GM12878 (cell line): ENCODE results near the gene SLC22A7. TPM values are rescaled to one million over a fixed set of nuclear protein-coding genes. Genes with fewer than 3 reads are reported as not detected.

Experiments
- ATAC-seq: fragments of 200-7000 bp; cut with Tn5 transposase; 3 replicates; pipeline ENCODE4 v1.9.1; 2020; ENCODE audit warnings: mild to moderate bottlenecking, moderate library complexity
- BruUV-seq: library from RNA; stranded (reverse); fragments of 400-500 nt; replicated peaks from 2 replicates; lab custom pipeline; 2021; lab: Mats Ljungman, UMichigan
- CTCF ChIA-PET: fragments of 300-600 bp; sonication (Branson Sonifier 250); formaldehyde crosslinking; extraction: SDS; loops from one replicate; lab custom pipeline; 2021; ENCODE audit warnings: inconsistent platforms; lab: Yijun Ruan, JAX
- POLR2A ChIA-PET: fragments of 350-600 bp; formaldehyde crosslinking; extraction: SDS; loops from one replicate; lab custom pipeline; 2021; ENCODE audit warnings: inconsistent platforms; lab: Charles Lee
- RAD21 ChIA-PET: fragments of 300-600 bp; sonication (Branson Sonifier 250); formaldehyde crosslinking; loops from one replicate; lab custom pipeline; 2023; ENCODE audit warnings: antibody characterized with exemption; ENCODE audit not compliant: unreplicated experiment; lab: Charles Lee
- SMC1A ChIA-PET: fragments of 300-600 bp; sonication (Branson Sonifier 250); formaldehyde crosslinking; loops from one replicate; lab custom pipeline; 2023; ENCODE audit not compliant: unreplicated experiment, uncharacterized antibody; lab: Charles Lee
- DNase-seq: peaks from one replicate; pipeline ENCODE4 v3.0.0-alpha.2; 2011; ENCODE audit warnings: low read depth, low spot score
- FAIRE-seq: peaks from 3 replicates; lab custom pipeline; 2011; peaks lifted over from hg19 to GRCh38; lab: Jason Lieb, UNC
- H2AFZ ChIP-seq: 2 replicates; pipeline ENCODE4 v1.6.0; 2011; ENCODE audit warnings: low read depth, low read length, control low read depth; ENCODE audit not compliant: control insufficient read depth
- H3K27ac ChIP-seq: 2 replicates; pipeline ENCODE4 v1.5.1; 2011; ENCODE audit warnings: control low read depth; ENCODE audit not compliant: control insufficient read depth, insufficient read depth
- H3K27me3 ChIP-seq, 2 experiments: replicated peaks in 1 of 2; 2 replicates each; pipeline versions ENCODE4 v1.6.0 to v1.6.1; 2011; ENCODE audit warnings: low read length in 1 of 2; ENCODE audit not compliant: control insufficient read depth in 2 of 2, insufficient read depth in 2 of 2
- H3K36me3 ChIP-seq, 2 experiments: 2 replicates each; pipeline ENCODE4 v1.5.1; 2011; ENCODE audit warnings: low read length in 1 of 2; ENCODE audit not compliant: control insufficient read depth in 2 of 2, insufficient read depth in 2 of 2
- H3K4me1 ChIP-seq: 2 replicates; pipeline ENCODE4 v1.6.1; 2011; ENCODE audit warnings: mild to moderate bottlenecking, low read length, moderate library complexity, mixed read lengths; ENCODE audit not compliant: control insufficient read depth, insufficient read depth
- H3K4me2 ChIP-seq: 2 replicates; pipeline ENCODE4 v1.6.0; 2011; ENCODE audit warnings: control low read depth; ENCODE audit not compliant: control insufficient read depth, insufficient read depth
- H3K4me3 ChIP-seq: fragments of 200-600 bp; sonication (generic); 2 replicates; pipeline ENCODE4 v1.5.1; 2016
- H3K79me2 ChIP-seq: 2 replicates; pipeline ENCODE4 v1.6.0; 2011; ENCODE audit warnings: low read length; ENCODE audit not compliant: control insufficient read depth, insufficient read depth
- H3K9ac ChIP-seq: 2 replicates; pipeline ENCODE4 v1.8.0; 2011; ENCODE audit warnings: low read length, control low read depth, mixed read lengths; ENCODE audit not compliant: control insufficient read depth, insufficient read depth
- H3K9me3 ChIP-seq: replicated peaks from 3 replicates; pipeline ENCODE4 v1.5.1; 2011; ENCODE audit warnings: mild to moderate bottlenecking, low read length; ENCODE audit not compliant: control insufficient read depth, insufficient read depth
- H4K20me1 ChIP-seq: 2 replicates; pipeline ENCODE4 v1.6.0; 2011; ENCODE audit not compliant: control insufficient read depth, insufficient read depth
- CEBPB ChIP-seq, 2 experiments: fragments of 150-350 bp in 1 of 2; IDR thresholded peaks; 2 replicates each; pipeline ENCODE4 v1.6.1; 2012 to 2014; ENCODE audit warnings: low read depth in 2 of 2, low read length in 2 of 2, borderline replicate concordance in 1 of 2, inconsistent platforms in 1 of 2
- CHD4 ChIP-seq: fragments of 200-600 bp; sonication (generic); IDR thresholded peaks from 2 replicates; pipeline ENCODE4 v1.6.1; 2016; ENCODE audit warnings: mild to moderate bottlenecking
- EP300 ChIP-seq, 2 experiments: fragments of 150-350 bp in 1 of 2; IDR thresholded peaks; 2 replicates each; pipeline ENCODE4 v1.6.1; 2011 to 2012; ENCODE audit warnings: low read depth in 2 of 2, low read length in 2 of 2, borderline replicate concordance in 1 of 2, improper control_type of control experiment in 1 of 2, inconsistent platforms in 1 of 2; ENCODE audit not compliant: control insufficient read depth in 1 of 2
- EZH2 ChIP-seq: IDR thresholded peaks from 2 replicates; pipeline ENCODE4 v1.6.1; 2012; ENCODE audit warnings: low read depth, mild to moderate bottlenecking, control low read depth, inconsistent platforms, low read length, borderline replicate concordance; ENCODE audit not compliant: control insufficient read depth
- NRF1 ChIP-seq: conservative IDR thresholded peaks from 2 replicates; pipeline ENCODE4 v1.6.1; 2011; ENCODE audit warnings: mild to moderate bottlenecking, low read depth, low read length, improper control_type of control experiment
- TARDBP ChIP-seq: IDR thresholded peaks from 2 replicates; pipeline ENCODE4 v1.6.1; 2016; ENCODE audit warnings: borderline replicate concordance
- WGBS: methylation state at CpG from one replicate; pipeline ENCODE4 v1.1.6; 2016; ENCODE audit warnings: low lambda C conversion rate; ENCODE audit not compliant: insufficient replicate concordance, insufficient coverage; ENCODE audit errors: missing lambda C conversion rate; 5-methylcytosine and 5-hydroxymethylcytosine counted together
- in situ Hi-C: fragments of 300-500 bp; cut with MboI; formaldehyde crosslinking; loops from 9 replicates; pipeline ENCODE4 v1.14.3; 2018; ENCODE audit warnings: mixed read lengths
- intact Hi-C: fragments of 100-400 bp; cut with micrococcal nuclease; formaldehyde crosslinking; loops from one replicate; pipeline ENCODE4 v1.14.2; 2022; ENCODE audit not compliant: unreplicated experiment
- polyA plus RNA-seq, 11 experiments: library from polyadenylated mRNA; depleted of rRNA in 4 of 11; unstranded in 6 of 11; stranded (reverse) in 5 of 11; fragments of >200 nt; fragmentation: Nextera tagmentation in 4 of 11; fragmentation: Illumina TruSeq in 1 of 11; extraction: Ambion mirVana in 4 of 11; extraction: Trizol in 1 of 11; gene quantifications; 1 replicate in 1 of 11; 2 replicates in 10 of 11; pipeline versions ENCODE4 v1.2.1 to v1.2.3, GENCODE V29; 2011 to 2016; ENCODE audit warnings: inconsistent platforms in 2 of 11, missing spikeins in 2 of 11, low read depth in 1 of 11
- total RNA-seq, 4 experiments: library from RNA; depleted of rRNA in 3 of 4; stranded (reverse); fragments of >200 nt in 3 of 4; fragmentation: Illumina TruSeq in 1 of 4; extraction: Trizol in 1 of 4; gene quantifications; 2 replicates each; pipeline versions ENCODE4 v1.2.1 to v1.2.3, GENCODE V29; 2013 to 2021
- TF ChIP-seq, protein P1 (sequence below): fragments of 450-650 bp; IDR thresholded peaks from 2 replicates; pipeline ENCODE4 v1.6.1; 2017; ENCODE audit warnings: mild to moderate bottlenecking, moderate library complexity
- TF ChIP-seq, protein P2 (sequence below): fragments of 450-650 bp; formaldehyde crosslinking; IDR thresholded peaks from 2 replicates; pipeline ENCODE4 v1.5.0; 2022; ENCODE audit warnings: mild to moderate bottlenecking, missing genetic modification characterization

Gene SLC22A7
- total and polyA plus RNA-seq, 10 of the 15 experiments (the other 5 are each of a cell fraction or from before 2014, with no cell fraction given) = 0.08 to 0.31 TPM; not detected in 8

DNA sequence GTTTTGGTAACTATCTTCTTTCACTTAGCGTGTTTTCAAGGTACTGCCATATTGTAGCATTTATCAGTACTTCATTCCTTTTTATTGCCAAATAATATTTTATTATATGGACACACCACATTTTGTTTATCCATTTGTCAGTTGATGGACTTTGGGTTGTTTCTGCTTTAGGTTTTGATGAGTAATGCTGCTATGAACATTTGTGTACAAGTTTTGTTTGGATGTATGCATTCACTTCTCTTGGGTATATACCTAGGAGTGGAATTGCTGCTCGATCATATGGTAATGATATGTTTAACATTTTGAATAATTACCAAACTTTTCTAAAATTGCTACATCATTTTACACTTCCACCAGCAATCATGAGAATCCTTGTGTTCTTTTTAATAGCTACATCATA lies 6.4 kb upstream of the SLC22A7 start:
- no peaks in the 10 kb centered on the region for H3K36me3 ChIP-seq
- no peak for FAIRE-seq
- ChIA-PET POLR2A (no interaction called here), RAD21 (no interaction called here), SMC1A (interaction anchor here (0.7 to 1.6 kb wide), 2 partner anchors 22 to 146 kb away, joined by 3 to 4 read pairs; no protein-coding TSS in a partner anchor), CTCF (interaction anchor here (0.6 to 2.3 kb wide), 2 partner anchors 17 to 43 kb away, joined by 3 to 8 read pairs; partner anchors contain the start of gene CRIP3)
- DNase-seq = no peak
- H3K79me2 ChIP-seq = no peaks in the 10 kb centered on the region
- WGBS = 15% methylated on average over 2 of the region's 2 CpGs
- H3K4me1 ChIP-seq = no peaks in the 10 kb centered on the region
- TF ChIP-seq EP300 (IDR thresholded peaks at IDR 0.05; ENCODE audit: borderline replicate concordance in 1 of 2, control insufficient read depth in 1 of 2, low read depth in 2 of 2, low read length in 2 of 2) = no peak
- H3K4me3 ChIP-seq = no peak overlapping the region
- H3K4me2 ChIP-seq = no peak overlapping the region
- no peak overlapping the region for H3K9ac ChIP-seq
- H2AFZ ChIP-seq = no peak overlapping the region
- H4K20me1 ChIP-seq = no peaks in the 10 kb centered on the region
- H3K27ac ChIP-seq = no peak overlapping the region
- in situ Hi-C loops = no loop called here
- intact Hi-C loops = no loop called here
- ATAC-seq = no peak
- no peaks in the 10 kb centered on the region; a peak in 2 of 4 replicates for H3K27me3 ChIP-seq
- BruUV-seq = no TSS peak
- H3K9me3 ChIP-seq = no peaks in the 10 kb centered on the region; the same call in 2 of the 3 replicates

DNA sequence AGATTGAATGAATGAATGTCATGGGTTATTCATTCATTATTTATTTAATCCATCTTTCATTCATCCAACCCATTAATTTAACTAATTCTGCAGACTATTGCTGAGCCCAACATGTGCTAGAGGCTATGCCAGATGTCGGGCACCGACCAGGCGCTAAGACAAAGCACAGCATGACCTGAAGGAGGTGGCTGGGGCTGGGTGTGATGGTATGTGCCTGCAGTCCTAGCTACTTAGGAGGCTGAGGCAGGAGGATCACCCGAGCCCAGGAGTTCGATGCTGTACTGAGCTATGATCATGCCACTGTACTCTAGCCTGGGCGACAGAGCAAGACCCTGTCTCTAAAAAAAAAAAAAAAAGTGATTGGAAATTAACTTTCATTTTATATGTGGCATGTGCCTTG lies 5.7 kb upstream of the SLC22A7 start:
- 45% methylated on average over 6 of the region's 6 CpGs for WGBS
- no peaks in the 10 kb centered on the region for H3K79me2 ChIP-seq
- H3K4me3 ChIP-seq = no peak overlapping the region
- FAIRE-seq (no peak), DNase-seq (no peak), ATAC-seq (no peak)
- in situ Hi-C loops = no loop called here
- ChIA-PET POLR2A (interaction anchor here (0.7 kb wide), 1 partner anchor 210 kb away, joined by 5 read pairs; no protein-coding TSS in a partner anchor), SMC1A (interaction anchor here (0.6 to 1.6 kb wide), 4 partner anchors 14 to 224 kb away, joined by 3 to 4 read pairs (median 4); partner anchors contain the start of genes POLR1C and YIPF3), RAD21 (interaction anchor here (0.6 to 0.7 kb wide), 2 partner anchors 54 to 57 kb away, joined by 3 to 5 read pairs; no protein-coding TSS in a partner anchor), CTCF (interaction anchor here (0.6 to 2.3 kb wide), 3 partner anchors 16 to 1194 kb away, joined by 3 to 8 read pairs (median 4); partner anchors contain the start of gene CRIP3)
- H3K9ac ChIP-seq = no peak overlapping the region
- H3K36me3 ChIP-seq = no peaks in the 10 kb centered on the region
- H3K4me2 ChIP-seq = no peak overlapping the region
- no peaks in the 10 kb centered on the region for H3K4me1 ChIP-seq
- no peak overlapping the region for H3K27ac ChIP-seq
- no peaks in the 10 kb centered on the region for H4K20me1 ChIP-seq
- H2AFZ ChIP-seq = no peak overlapping the region
- no peaks in the 10 kb centered on the region; a peak in 2 of 4 replicates for H3K27me3 ChIP-seq
- intact Hi-C loops = no loop called here
- BruUV-seq = no TSS peak
- H3K9me3 ChIP-seq = no peaks in the 10 kb centered on the region; the same call in 2 of the 3 replicates
- TF ChIP-seq CEBPB (IDR thresholded peaks at IDR 0.05; ENCODE audit: borderline replicate concordance in 1 of 2, low read depth in 2 of 2, low read length in 2 of 2) = no peak
- TF ChIP-seq CHD4 = no peak
- no peak for TF ChIP-seq TARDBP
- TF ChIP-seq, protein P1, sequence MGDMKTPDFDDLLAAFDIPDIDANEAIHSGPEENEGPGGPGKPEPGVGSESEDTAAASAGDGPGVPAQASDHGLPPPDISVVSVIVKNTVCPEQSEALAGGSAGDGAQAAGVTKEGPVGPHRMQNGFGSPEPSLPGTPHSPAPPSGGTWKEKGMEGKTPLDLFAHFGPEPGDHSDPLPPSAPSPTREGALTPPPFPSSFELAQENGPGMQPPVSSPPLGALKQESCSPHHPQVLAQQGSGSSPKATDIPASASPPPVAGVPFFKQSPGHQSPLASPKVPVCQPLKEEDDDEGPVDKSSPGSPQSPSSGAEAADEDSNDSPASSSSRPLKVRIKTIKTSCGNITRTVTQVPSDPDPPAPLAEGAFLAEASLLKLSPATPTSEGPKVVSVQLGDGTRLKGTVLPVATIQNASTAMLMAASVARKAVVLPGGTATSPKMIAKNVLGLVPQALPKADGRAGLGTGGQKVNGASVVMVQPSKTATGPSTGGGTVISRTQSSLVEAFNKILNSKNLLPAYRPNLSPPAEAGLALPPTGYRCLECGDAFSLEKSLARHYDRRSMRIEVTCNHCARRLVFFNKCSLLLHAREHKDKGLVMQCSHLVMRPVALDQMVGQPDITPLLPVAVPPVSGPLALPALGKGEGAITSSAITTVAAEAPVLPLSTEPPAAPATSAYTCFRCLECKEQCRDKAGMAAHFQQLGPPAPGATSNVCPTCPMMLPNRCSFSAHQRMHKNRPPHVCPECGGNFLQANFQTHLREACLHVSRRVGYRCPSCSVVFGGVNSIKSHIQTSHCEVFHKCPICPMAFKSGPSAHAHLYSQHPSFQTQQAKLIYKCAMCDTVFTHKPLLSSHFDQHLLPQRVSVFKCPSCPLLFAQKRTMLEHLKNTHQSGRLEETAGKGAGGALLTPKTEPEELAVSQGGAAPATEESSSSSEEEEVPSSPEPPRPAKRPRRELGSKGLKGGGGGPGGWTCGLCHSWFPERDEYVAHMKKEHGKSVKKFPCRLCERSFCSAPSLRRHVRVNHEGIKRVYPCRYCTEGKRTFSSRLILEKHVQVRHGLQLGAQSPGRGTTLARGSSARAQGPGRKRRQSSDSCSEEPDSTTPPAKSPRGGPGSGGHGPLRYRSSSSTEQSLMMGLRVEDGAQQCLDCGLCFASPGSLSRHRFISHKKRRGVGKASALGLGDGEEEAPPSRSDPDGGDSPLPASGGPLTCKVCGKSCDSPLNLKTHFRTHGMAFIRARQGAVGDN = no peak
- TF ChIP-seq, protein P2, sequence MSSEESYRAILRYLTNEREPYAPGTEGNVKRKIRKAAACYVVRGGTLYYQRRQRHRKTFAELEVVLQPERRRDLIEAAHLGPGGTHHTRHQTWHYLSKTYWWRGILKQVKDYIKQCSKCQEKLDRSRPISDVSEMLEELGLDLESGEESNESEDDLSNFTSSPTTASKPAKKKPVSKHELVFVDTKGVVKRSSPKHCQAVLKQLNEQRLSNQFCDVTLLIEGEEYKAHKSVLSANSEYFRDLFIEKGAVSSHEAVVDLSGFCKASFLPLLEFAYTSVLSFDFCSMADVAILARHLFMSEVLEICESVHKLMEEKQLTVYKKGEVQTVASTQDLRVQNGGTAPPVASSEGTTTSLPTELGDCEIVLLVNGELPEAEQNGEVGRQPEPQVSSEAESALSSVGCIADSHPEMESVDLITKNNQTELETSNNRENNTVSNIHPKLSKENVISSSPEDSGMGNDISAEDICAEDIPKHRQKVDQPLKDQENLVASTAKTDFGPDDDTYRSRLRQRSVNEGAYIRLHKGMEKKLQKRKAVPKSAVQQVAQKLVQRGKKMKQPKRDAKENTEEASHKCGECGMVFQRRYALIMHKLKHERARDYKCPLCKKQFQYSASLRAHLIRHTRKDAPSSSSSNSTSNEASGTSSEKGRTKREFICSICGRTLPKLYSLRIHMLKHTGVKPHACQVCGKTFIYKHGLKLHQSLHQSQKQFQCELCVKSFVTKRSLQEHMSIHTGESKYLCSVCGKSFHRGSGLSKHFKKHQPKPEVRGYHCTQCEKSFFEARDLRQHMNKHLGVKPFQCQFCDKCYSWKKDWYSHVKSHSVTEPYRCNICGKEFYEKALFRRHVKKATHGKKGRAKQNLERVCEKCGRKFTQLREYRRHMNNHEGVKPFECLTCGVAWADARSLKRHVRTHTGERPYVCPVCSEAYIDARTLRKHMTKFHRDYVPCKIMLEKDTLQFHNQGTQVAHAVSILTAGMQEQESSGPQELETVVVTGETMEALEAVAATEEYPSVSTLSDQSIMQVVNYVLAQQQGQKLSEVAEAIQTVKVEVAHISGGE (CRISPR knock-in tag) = no peak
- no peak for TF ChIP-seq NRF1
- TF ChIP-seq EZH2 = no peak
